PC-3 (cell line): ENCODE results near the gene DGKH.

Source experiments
- EZH2 ChIP-seq: fragments of 300-600 bp; sonication (generic); IDR thresholded peaks from one replicate; pipeline ENCODE4 v1.6.1; 2017; ENCODE audit warnings: antibody characterized with exemption, mild to moderate bottlenecking, low read length; ENCODE audit not compliant: unreplicated experiment
- EZH2phosphoT487 ChIP-seq: fragments of 300-600 bp; sonication (generic); IDR thresholded peaks from 2 replicates; pipeline ENCODE4 v1.6.1; 2018; ENCODE audit warnings: mild to moderate bottlenecking, antibody characterized with exemption, low read length, borderline replicate concordance
- TF ChIP-seq, protein P1 (sequence below): fragments of 300-600 bp; sonication (generic); conservative IDR thresholded peaks from 2 replicates; pipeline ENCODE4 v1.5.1; 2017; ENCODE audit warnings: antibody characterized with exemption, low read depth, mild to moderate bottlenecking, low read length

DNA sequence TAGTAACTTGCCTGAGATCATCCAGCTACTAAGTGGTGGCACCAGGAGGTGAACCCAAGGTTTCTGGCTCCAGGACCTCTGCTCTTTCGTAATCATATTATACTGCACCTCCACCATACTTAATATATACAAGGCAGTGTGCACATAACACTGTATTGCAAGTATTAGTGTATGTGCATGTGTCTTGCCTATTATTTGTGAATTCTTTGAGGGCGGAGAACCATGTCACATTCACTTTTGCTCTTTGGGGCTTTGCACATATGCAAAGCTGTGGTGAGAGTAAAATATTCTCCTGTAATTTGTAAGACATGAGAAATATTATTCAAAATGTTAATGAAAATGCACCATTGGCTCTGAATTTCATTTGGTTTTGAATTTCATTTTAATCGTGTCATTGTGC, 78.6 kb downstream of the DGKH start:
- TF ChIP-seq, protein P1, sequence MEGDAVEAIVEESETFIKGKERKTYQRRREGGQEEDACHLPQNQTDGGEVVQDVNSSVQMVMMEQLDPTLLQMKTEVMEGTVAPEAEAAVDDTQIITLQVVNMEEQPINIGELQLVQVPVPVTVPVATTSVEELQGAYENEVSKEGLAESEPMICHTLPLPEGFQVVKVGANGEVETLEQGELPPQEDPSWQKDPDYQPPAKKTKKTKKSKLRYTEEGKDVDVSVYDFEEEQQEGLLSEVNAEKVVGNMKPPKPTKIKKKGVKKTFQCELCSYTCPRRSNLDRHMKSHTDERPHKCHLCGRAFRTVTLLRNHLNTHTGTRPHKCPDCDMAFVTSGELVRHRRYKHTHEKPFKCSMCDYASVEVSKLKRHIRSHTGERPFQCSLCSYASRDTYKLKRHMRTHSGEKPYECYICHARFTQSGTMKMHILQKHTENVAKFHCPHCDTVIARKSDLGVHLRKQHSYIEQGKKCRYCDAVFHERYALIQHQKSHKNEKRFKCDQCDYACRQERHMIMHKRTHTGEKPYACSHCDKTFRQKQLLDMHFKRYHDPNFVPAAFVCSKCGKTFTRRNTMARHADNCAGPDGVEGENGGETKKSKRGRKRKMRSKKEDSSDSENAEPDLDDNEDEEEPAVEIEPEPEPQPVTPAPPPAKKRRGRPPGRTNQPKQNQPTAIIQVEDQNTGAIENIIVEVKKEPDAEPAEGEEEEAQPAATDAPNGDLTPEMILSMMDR = no peak
- no peak for TF ChIP-seq EZH2
- no peak for TF ChIP-seq EZH2phosphoT487
